Measurements from ENCODE around the gene PLCB3.

PLCB3 gene

DNA sequence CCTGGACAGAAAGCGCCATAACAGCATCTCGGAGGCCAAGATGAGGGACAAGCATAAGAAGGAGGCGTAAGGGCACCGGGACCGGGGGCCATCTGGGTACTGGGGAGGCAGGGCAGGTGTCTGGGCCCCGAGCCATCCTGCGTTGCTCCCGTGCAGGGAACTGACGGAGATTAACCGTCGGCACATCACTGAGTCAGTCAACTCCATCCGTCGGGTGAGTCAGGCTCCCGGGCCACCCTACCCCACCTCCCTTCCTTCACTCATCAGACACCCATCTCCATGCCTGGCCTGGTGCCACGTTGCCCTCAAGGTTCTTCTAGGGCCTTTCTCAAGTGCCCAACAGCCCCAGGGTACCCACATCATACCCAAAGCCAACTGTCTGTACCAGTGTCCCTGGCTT, 15.0 kb downstream of the PLCB3 start:
- DNase-seq (ENCODE audit: low read depth), result no peak

DNA sequence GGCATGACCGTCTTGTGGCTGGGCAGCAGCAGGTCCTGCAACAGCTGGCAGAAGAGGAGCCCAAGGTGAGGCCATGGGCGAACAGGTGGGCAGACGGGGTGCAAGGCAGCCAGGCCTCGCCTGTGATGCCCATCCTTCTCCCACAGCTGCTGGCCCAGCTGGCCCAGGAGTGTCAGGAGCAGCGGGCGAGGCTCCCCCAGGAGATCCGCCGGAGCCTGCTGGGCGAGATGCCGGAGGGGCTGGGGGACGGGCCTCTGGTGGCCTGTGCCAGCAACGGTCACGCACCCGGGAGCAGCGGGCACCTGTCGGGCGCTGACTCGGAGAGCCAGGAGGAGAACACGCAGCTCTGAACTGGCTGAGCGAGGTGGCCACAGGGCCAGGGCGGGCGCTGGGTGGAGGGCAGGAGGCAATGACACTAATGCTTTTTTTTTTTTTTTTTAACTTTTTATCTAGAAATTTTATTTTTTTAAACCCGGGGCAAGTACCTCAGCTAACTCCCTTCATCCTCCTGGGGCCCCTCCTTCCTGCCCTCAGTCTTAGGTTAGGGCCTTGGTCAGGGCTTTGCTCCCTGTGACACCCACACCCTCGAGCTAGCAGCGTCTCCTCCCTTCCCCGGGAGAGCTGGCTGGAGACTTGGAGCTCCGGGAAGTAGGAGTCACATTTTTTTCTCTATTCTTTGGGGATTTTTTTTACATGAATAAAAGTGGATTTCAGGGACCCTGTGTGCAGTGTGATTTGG, 16.0 kb downstream of the PLCB3 start:
- no peak for DNase-seq (ENCODE audit: low read depth)

- no peak for DNase-seq (ENCODE audit: low read depth)
Measured at GRCh38 chr11:64268025-64268892, 16.9 kb downstream of the PLCB3 start.

- DNase-seq (ENCODE audit: low read depth), result no peak
Measured at GRCh38 chr11:64268893-64269539, 17.7 kb downstream of the PLCB3 start.

GRCh38 chr11:64269540-64270220, 18.4 kb downstream of the PLCB3 start:
- peak; percentile 97 for DNase-seq (ENCODE audit: low read depth)

DNA sequence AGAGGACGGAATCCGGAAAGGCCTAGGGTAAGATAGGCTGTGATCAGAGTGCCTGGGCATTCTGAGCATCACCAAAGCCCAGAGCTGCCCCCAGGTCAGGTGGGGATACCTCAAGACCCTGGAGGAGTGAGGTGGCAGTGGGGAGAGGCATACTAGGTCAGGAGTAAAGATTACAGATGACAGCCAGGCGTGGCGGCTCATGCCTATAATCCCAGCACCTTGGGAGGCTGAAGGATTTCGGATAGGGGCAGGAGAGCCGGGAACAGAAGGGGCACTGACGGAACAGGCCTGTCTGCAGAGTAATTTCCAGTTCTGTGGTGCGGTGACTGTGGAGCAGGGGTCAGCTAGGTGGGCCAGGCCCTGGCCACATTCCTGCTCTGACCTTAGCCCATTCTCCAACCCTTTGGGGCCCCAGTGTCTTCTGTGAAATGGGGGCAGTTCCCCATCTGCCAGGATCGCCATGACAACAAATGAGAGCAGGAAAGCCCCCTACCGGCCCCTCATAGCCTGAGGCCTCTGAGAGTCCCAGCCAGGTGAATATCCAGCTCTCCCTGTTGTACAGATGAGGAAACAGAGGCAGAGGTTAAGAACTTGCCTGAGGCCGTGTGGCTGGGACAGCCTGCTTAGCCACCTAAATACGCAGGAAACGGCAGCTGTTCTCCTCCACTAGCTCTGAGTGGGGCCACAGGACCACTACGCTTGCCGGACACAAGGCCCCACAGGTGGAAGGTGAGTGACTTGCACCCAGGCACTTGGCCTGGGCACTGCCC, 23.9 kb downstream of the PLCB3 start:
- no peak for DNase-seq (ENCODE audit: low read depth)

GRCh38 chr11:64275841-64276240, 24.5 kb downstream of the PLCB3 start:
- no peak for DNase-seq (ENCODE audit: low read depth)

DNA sequence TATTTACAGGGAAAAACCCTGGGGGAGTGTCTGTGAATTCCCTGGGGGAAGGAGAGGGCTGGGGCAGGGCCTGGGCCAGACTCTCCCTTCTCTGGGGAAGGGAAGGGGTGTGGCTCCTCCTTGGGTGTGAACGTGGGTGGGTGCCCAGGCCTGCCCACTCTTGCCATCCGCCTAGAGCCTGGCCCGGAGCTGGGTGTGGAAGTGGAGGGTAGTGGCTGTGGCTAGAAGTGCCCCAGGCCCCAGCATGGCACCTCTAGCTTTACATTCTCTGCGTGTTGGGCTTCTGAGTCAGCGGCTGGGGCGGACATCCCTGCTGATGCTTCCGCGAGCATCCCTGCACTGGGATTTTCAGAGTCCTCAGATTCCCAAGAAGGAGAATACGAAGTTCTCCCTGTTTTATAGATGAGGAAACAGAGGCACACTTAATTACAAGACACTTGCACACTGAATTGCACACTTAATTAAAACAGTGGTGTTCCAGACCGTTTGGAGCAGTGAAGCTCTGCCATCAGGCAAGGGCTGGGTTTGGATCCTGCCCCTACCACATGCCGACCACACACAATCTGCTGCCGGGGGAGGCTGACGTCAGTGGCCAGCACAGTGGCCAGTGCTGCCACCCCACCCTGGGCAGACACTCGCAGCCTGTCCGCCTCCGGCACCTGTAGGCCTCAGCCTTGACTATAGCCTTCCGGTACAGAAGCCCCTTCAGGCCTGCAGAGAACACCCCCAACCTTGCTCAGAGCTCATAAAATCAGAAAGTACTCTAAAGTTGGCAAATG, 25.5 kb downstream of the PLCB3 start:
- no peak for DNase-seq (ENCODE audit: low read depth)

- DNase-seq (ENCODE audit: low read depth), result no peak
Measured at GRCh38 chr11:64278576-64279190, 27.4 kb downstream of the PLCB3 start.

DNA sequence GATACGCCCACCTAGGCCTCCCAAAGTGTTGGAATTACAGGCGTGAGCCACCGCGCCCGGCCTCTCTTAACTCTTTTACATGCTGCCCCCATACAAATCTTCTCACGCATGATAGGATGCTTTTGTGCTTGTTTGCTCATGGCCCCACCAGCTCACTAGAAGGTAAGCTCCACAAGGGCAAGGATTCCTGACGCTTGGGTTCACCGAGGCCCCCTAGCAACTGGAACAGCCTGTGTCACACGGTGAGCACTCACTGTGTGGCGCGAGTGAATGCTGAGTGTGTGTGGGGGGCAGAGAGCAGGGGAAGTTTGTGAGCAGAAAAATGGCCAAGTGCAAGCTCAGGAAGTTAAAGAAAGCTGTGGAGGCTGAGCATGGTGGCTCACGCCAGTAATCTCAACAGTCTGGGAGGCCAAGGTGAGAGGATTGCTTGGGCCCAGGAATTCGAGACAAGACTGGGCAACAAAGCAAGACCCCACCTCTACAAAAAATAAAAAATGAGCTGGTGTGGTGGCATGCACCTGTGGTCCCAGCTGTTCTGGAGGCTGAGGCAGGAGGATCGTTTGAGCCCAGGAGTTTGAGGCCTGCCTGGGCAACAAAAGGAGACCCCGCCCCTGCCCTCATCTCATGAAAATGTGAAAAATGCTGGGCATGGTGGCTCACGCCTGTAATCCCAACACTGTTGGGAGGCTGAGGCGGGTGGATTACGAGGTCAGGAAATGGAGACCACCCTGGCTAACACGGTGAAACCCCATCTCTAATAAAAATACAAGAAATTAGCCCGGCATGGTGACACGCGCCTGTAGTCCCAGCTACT, 30.8 kb downstream of the PLCB3 start:
- no peak for DNase-seq (ENCODE audit: low read depth)

DNA sequence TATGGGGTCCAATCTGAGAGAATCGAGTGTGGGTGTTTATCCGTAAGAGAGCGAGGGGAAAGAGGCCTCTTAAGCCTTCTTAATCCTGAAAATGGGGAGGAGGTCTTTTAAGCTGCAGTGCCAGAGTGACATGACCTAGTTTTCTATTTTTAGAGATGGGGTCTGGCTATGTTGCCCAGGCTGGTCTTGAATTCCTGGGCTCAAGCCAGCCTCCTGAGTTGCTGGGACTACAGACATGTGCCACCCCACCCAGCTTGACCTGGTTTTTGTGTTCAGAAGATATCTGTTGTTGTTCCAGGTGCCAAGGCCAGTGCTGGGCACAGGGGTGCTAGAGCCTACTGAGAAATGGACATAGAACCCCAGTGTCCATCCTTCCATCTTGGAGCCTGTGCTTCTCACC, 31.8 kb downstream of the PLCB3 start:
- no peak for DNase-seq (ENCODE audit: low read depth)

DNA sequence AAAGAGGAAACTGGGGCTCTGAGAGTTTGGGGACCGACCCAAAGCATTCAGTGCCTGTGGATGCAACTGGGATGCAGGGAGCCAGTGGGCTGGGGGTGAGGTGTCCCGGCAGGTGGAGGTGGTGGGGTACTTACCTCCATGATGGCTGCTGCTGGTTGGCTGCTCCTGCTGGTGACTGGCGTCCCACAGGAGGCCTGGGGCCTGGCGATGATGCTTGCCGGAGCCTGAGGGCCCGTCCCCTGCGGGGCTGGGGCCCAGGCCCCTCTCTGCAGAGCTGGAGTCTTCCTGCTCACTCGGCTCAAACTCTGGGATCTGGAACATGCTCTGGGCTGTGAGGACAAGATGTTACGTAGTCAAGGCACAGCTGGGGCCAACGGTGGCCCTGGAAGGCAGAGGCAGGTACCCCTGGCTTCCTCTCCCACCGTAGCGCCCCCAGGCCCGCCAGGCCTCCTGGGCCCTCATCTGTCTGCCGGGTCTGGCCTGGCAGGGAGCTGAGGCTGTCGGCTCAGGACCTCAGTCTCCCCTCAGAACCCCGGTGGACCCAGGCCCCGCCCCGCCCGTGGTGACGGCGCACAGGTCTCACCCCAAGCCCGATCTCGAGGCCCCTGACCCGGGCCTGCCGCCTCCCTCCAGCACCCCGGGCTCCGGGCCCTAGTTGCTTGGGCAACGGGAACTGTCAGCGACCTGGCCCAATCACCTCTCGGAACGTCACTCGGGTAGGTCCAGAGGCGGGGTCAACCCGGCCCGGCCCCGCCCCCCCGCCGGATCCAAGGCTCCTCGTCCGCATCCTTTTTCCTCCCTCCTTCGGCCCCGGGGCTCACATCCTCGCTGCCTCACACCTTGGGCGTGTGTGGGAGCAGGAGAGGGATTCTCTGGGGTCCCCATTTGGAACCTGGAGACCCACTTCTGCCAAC, 33.0 kb downstream of the PLCB3 start, which contains the start of gene BAD:
Gene BAD, minus strand, starts transcription at position 618 of the 914 bp plus-strand sequence. Its CDS starts 297 bp downstream, at position 321.
- peak; percentile 91 for DNase-seq (ENCODE audit: low read depth)

DNA sequence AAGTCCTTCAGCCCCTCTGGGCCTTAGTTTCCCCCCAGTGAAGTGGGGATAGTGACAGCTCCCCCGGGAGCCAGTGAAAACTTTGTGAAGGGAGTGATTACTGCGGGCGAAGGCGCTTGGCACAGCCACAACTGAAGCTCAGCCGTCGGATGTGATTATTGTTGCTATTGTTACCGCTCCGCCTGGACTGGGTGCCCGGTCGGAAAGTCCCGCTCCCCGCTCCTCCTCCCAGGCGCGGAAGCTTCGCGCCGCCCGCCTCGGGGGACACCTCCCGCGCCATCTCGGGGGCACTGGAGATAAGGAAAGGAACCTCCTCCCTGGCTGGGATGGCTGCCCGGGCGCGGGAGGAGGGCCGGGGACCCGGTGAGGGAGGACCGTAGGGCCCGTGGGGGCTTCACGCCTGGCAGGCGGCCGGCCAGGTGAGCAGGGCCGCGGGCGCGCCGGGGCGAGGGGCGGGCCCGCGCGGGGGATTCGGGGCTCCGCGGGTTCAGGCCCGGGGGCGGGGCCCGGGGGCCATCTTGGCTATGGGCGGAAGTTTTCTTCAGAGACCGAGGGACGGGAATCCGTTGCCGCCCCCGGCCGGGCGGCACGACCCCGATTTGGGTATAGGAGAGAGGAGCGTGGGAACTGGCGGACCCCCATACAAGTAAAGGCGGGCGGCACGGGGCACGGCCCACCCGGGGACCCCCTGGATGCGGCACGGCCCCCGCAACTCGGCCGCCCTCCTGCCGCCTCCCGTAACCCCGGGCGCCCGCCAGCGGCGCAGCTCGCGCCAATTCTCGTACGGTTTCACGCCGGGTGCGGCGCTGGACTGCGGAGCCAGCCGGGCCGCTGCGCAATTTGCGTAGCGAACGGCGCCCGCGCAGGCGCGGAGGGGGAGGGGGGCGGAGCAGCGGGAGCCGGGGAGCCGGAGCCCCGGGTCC, 33.9 kb downstream of the PLCB3 start, which contains the start of gene GPR137:
Gene GPR137, plus strand, starts transcription at position 887 of the 923 bp plus-strand sequence. CDS start 677 bp downstream, outside the sequence.
- DNase-seq (ENCODE audit: low read depth), result peak; percentile 82

GRCh38 chr11:64285885-64286800, 34.8 kb downstream of the PLCB3 start:
- DNase-seq (ENCODE audit: low read depth), result no peak

DNA sequence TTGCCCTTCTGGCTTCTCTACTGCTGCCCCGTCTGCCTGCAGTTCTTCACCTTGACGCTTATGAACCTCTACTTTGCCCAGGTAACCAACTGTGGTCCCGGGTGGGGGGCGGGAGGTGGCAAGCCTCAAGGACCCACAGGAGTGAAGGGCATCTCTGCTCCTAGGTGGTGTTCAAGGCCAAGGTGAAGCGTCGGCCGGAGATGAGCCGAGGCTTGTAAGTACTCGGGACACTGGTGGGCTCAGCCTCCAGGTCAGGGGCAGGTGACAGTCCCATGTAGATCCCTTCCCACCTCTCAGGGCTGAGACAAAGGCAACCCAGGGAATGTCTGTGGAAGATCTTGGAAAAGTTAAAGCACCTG, 35.5 kb downstream of the PLCB3 start:
- no peak for DNase-seq (ENCODE audit: low read depth)
